ENCODE results near the gene GNG11. TPM values are rescaled to one million over a fixed set of nuclear protein-coding genes. Genes with fewer than 3 reads are reported as not detected.

Gene GNG11
- total and polyA plus RNA-seq, 10 of the 15 experiments (the other 5 are each of a cell fraction or from before 2014, with no cell fraction given), result 0.15 to 2.4 (median 0.84) TPM

DNA sequence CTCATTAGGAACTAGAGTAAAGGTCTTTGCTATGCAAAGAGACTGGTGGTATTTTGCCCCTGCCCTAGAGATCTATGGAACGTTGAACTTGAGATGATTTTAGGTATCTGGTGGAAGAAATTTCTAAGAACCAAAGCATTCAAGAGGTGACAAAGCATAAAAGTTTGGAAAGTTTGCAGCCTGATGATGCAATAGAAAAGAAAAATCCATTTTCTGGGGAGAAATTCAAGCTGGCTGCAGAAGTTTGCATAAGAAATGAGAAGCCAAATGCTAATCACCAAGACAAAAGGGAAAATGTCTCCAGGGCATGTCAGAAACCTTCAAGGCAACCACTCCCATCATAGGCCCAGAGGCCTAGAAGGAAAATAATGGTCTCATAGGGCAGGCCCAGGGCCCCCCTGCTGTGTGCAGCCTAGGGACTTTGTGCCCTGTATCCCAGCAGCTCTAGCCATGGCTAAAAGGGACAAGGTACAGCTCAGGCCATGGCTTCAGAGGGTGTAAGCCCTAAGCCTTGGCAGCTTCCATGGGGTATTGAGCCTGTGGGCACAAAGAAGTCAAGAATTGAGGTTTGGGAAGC lies 47.4 kb upstream of the GNG11 start:
- ChIA-PET SMC1A (ENCODE audit: uncharacterized antibody, unreplicated experiment) (no interaction called here), POLR2A (no interaction called here), RAD21 (ENCODE audit: unreplicated experiment) (no interaction called here), CTCF (no interaction called here)
- Histone ChIP-seq H3K9ac (ENCODE audit: control insufficient read depth, insufficient read depth, low read length) (no peak overlapping the region), H4K20me1 (ENCODE audit: control insufficient read depth, insufficient read depth) (no peaks in the 10 kb centered on the region), H3K4me2 (ENCODE audit: control insufficient read depth, insufficient read depth) (no peak overlapping the region), H3K79me2 (ENCODE audit: control insufficient read depth, insufficient read depth, low read length) (no peaks in the 10 kb centered on the region), H3K36me3 (ENCODE audit: control insufficient read depth in 2 of 2, insufficient read depth in 2 of 2, low read length in 1 of 2) (no peaks in the 10 kb centered on the region), H3K4me3 (no peak overlapping the region), H2AFZ (ENCODE audit: control insufficient read depth, low read depth, low read length) (no peak overlapping the region), H3K4me1 (ENCODE audit: control insufficient read depth, insufficient read depth, low read length) (no peaks in the 10 kb centered on the region), H3K27me3 (replicated peaks in 1 of 2; ENCODE audit: control insufficient read depth in 2 of 2, insufficient read depth in 2 of 2, low read length in 1 of 2) (no peaks in the 10 kb centered on the region; a peak in 1 of 4 replicates), H3K9me3 (replicated peaks; ENCODE audit: control insufficient read depth, insufficient read depth, low read length) (no peaks in the 10 kb centered on the region), H3K27ac (ENCODE audit: control insufficient read depth, insufficient read depth) (no peak overlapping the region)
- no peak for ATAC-seq
- in situ Hi-C loops (cut with MboI), result no loop called here
- BruUV-seq (replicated peaks), result no TSS peak
- FAIRE-seq, result no peak
- DNase-seq (ENCODE audit: low read depth, low spot score), result no peak
- WGBS (ENCODE audit: insufficient coverage, insufficient replicate concordance, low lambda C conversion rate, missing lambda C conversion rate), result 42% methylated on average over 1 of the region's 1 CpG
- intact Hi-C loops (cut with micrococcal nuclease; ENCODE audit: unreplicated experiment), result no loop called here
- TF ChIP-seq BMI1 (IDR thresholded peaks at IDR 0.05; ENCODE audit: borderline replicate concordance) (no peak), IKZF2 (IDR thresholded peaks at IDR 0.05) (no peak), TCF7 (IDR thresholded peaks at IDR 0.05; ENCODE audit: borderline replicate concordance) (no peak), ESRRA (IDR thresholded peaks at IDR 0.05; ENCODE audit: low read length) (no peak), ZNF384 (IDR thresholded peaks at IDR 0.05; ENCODE audit: borderline replicate concordance, low read depth, low read length) (no peak), TCF12 (IDR thresholded peaks at IDR 0.05; ENCODE audit: low read depth, low read length) (no peak), NR2C2 (IDR thresholded peaks at IDR 0.05; ENCODE audit: borderline replicate concordance, control insufficient read depth, insufficient read length, low read depth) (no peak), MTA2 (IDR thresholded peaks at IDR 0.05; ENCODE audit: low read depth) (no peak), CEBPB (IDR thresholded peaks at IDR 0.05; ENCODE audit: borderline replicate concordance in 1 of 2, low read depth in 2 of 2, low read length in 2 of 2) (no peak), LARP7 (IDR thresholded peaks at IDR 0.05) (no peak), FOXM1 (IDR thresholded peaks at IDR 0.05; ENCODE audit: low read depth, low read length) (no peak), WRNIP1 (IDR thresholded peaks at IDR 0.05; ENCODE audit: borderline replicate concordance, low read depth, low read length) (no peak)
- TF ChIP-seq, protein P1, sequence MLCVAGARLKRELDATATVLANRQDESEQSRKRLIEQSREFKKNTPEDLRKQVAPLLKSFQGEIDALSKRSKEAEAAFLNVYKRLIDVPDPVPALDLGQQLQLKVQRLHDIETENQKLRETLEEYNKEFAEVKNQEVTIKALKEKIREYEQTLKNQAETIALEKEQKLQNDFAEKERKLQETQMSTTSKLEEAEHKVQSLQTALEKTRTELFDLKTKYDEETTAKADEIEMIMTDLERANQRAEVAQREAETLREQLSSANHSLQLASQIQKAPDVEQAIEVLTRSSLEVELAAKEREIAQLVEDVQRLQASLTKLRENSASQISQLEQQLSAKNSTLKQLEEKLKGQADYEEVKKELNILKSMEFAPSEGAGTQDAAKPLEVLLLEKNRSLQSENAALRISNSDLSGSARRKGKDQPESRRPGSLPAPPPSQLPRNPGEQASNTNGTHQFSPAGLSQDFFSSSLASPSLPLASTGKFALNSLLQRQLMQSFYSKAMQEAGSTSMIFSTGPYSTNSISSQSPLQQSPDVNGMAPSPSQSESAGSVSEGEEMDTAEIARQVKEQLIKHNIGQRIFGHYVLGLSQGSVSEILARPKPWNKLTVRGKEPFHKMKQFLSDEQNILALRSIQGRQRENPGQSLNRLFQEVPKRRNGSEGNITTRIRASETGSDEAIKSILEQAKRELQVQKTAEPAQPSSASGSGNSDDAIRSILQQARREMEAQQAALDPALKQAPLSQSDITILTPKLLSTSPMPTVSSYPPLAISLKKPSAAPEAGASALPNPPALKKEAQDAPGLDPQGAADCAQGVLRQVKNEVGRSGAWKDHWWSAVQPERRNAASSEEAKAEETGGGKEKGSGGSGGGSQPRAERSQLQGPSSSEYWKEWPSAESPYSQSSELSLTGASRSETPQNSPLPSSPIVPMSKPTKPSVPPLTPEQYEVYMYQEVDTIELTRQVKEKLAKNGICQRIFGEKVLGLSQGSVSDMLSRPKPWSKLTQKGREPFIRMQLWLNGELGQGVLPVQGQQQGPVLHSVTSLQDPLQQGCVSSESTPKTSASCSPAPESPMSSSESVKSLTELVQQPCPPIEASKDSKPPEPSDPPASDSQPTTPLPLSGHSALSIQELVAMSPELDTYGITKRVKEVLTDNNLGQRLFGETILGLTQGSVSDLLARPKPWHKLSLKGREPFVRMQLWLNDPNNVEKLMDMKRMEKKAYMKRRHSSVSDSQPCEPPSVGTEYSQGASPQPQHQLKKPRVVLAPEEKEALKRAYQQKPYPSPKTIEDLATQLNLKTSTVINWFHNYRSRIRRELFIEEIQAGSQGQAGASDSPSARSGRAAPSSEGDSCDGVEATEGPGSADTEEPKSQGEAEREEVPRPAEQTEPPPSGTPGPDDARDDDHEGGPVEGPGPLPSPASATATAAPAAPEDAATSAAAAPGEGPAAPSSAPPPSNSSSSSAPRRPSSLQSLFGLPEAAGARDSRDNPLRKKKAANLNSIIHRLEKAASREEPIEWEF (IDR thresholded peaks at IDR 0.05; ENCODE audit: insufficient replicate concordance, low read depth, low read length), result no peak
- TF ChIP-seq, protein P2, sequence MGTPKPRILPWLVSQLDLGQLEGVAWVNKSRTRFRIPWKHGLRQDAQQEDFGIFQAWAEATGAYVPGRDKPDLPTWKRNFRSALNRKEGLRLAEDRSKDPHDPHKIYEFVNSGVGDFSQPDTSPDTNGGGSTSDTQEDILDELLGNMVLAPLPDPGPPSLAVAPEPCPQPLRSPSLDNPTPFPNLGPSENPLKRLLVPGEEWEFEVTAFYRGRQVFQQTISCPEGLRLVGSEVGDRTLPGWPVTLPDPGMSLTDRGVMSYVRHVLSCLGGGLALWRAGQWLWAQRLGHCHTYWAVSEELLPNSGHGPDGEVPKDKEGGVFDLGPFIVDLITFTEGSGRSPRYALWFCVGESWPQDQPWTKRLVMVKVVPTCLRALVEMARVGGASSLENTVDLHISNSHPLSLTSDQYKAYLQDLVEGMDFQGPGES (IDR thresholded peaks at IDR 0.05), result no peak
- TF ChIP-seq, protein P3, sequence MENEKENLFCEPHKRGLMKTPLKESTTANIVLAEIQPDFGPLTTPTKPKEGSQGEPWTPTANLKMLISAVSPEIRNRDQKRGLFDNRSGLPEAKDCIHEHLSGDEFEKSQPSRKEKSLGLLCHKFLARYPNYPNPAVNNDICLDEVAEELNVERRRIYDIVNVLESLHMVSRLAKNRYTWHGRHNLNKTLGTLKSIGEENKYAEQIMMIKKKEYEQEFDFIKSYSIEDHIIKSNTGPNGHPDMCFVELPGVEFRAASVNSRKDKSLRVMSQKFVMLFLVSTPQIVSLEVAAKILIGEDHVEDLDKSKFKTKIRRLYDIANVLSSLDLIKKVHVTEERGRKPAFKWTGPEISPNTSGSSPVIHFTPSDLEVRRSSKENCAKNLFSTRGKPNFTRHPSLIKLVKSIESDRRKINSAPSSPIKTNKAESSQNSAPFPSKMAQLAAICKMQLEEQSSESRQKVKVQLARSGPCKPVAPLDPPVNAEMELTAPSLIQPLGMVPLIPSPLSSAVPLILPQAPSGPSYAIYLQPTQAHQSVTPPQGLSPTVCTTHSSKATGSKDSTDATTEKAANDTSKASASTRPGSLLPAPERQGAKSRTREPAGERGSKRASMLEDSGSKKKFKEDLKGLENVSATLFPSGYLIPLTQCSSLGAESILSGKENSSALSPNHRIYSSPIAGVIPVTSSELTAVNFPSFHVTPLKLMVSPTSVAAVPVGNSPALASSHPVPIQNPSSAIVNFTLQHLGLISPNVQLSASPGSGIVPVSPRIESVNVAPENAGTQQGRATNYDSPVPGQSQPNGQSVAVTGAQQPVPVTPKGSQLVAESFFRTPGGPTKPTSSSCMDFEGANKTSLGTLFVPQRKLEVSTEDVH (IDR thresholded peaks at IDR 0.05; ENCODE audit: low read depth, partially characterized antibody), result no peak

Measured in GM12878 (cell line).